NT2/D1 (cell line): ENCODE measurements around the gene PPP3CA.

ENCODE experiments used
- SUZ12 ChIP-seq: IDR thresholded peaks from 2 replicates; pipeline ENCODE4 v1.6.1; 2011; ENCODE audit not compliant: insufficient read length, insufficient read depth; ENCODE audit errors: extremely low read depth
- YY1 ChIP-seq: IDR thresholded peaks from 2 replicates; pipeline ENCODE4 v1.6.1; 2011; ENCODE audit not compliant: insufficient read length, insufficient read depth
- ZNF274 ChIP-seq: IDR thresholded peaks from 2 replicates; pipeline ENCODE4 v1.6.1; 2011; ENCODE audit warnings: mild to moderate bottlenecking, low read depth, low read length

DNA sequence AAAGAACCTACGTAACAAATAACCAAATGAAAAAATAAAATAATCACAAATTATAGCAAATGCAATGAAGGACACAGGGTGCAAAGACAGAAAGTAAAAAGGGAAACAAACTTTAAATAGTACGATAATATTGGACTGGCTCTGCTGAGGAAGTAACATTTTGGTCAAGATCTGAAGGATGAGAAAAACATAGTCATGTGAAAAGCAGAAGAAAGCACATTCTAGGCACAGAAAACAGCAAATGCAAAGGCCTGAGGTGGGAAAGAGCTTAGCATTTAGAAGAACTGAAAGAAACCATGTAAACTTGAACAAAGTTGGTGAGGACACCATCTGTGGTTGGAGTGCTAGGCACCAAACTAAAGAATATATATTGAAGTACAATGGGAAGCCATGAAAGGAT, 111.2 kb downstream of the PPP3CA start:
- TF ChIP-seq ZNF274 (no peak), SUZ12 (no peak), YY1 (no peak)
